ENCODE data around the gene NAA40.

Gene NAA40

DNA sequence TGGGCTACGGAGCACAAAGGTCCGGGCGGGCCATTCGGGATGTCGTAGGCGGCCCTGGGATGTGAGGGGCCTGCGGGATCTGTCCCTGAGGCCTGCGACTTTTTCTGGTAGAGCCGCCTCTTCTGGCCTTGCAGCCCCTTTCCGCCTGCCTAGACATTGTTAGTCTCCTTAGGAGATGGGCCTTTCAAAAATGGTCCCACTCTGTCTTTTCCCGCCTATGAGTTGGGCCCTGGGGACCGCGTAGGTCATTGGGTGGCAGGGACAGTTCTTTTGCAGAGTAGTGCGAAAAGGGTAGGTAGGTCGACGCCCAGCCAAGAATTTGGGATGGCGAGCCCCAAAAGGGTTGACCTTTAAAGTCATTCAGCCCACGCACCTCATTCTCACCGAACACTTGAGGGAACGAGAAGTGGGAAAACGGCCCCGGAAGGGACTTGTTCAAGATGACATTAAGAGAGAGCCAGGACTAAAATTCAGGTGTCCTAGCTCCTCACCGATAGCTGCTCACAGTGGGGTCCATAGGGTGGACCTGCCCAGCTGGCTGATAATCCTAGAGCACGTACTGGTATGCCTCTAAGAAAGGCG lies 48.2 kb downstream of the NAA40 start:
- no peak for DNase-seq (ENCODE audit: low spot score)

DNA sequence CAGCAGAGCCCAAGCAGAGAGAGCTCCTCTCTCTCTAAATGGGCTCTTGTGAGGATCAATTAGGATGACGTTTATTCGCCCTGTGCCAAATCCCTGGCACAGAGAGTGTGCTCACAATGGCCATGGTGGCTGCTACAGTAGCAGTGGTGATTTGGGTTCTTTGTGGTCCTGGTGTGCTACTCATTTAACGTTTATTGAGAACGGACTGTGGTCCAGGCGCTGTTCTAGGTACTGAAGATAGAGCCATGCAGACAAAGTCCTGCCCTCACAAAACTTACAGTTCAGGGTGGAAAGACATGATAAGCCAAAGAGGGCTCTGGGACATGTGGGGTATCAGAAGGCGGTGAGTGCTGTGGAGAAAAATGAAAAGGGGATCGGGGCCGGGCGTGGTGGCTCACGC lies 52.8 kb downstream of the NAA40 start:
- DNase-seq (ENCODE audit: low spot score) = no peak

DNA sequence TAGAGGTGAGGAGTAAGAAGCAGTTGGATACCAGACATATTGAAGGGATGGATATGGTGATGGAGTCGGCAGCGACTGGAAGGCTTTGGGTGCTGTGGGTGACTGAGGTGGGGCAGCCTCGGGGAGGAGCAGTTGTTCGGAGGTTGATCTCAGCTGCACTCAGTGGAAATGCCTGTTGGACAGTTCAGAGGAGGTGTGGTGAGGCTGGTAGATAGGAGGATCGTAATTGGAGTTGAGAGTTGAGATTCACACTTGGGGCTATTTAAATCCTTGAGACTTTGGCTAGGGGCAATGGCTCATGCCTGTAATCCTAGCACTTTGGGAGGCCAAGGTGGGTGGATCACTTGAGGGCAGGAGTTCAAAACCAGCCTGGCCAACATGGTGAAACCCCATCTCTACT lies 54.3 kb downstream of the NAA40 start:
- no peak for DNase-seq (ENCODE audit: low spot score)

- no peak for DNase-seq (ENCODE audit: low spot score)
Observed at GRCh38 chr11:63993993-63994392, 55.2 kb downstream of the NAA40 start.

- no peak for DNase-seq (ENCODE audit: low spot score)
Observed at GRCh38 chr11:63996512-63996911, 57.7 kb downstream of the NAA40 start.

- DNase-seq (ENCODE audit: low spot score) = no peak
Observed at GRCh38 chr11:63997104-63997700, 58.4 kb downstream of the NAA40 start.

GRCh38 chr11:63997801-63998337 lies 59.1 kb downstream of the NAA40 start:
- no peak for DNase-seq (ENCODE audit: low spot score)

DNA sequence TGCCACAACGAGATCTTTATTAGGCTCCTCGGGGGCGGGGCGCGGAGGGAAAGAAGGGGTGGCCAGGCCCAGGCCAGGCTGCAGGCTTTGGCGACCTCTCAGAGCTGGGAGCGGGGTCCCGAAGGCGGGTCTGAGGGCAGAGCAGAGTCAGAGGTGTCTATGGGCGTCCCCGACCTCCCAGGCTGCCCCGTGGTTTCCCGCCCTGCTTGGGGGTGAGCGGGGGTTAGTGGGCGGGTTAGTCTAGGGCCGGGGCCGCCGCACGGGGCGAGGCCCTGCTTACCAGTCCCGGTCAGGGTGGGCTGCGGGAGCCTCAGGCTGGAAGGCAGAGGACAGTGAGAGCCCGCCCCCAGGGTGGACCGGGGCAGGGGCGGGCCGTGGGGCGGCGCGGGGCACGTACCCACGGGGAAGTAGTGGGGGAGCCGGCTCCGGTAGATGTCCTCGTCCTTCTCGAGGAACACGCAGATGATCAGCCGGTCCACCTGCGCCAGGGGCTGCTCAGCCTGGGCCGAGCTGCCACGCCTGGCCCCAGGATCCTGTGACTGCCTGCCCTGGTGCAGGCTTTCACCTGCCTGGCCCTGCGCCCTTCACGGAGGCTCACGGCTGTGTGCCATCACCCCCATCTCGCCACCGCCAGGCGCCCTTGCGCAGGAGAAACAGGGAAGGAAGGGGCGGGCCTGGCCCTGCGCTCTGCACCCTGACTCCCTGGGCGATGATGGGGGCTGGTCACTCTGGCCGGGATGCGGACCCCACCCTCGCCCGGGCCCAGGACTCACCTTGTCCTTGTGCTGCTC lies 60.0 kb downstream of the NAA40 start:
- DNase-seq (ENCODE audit: low spot score) = no peak

DNA sequence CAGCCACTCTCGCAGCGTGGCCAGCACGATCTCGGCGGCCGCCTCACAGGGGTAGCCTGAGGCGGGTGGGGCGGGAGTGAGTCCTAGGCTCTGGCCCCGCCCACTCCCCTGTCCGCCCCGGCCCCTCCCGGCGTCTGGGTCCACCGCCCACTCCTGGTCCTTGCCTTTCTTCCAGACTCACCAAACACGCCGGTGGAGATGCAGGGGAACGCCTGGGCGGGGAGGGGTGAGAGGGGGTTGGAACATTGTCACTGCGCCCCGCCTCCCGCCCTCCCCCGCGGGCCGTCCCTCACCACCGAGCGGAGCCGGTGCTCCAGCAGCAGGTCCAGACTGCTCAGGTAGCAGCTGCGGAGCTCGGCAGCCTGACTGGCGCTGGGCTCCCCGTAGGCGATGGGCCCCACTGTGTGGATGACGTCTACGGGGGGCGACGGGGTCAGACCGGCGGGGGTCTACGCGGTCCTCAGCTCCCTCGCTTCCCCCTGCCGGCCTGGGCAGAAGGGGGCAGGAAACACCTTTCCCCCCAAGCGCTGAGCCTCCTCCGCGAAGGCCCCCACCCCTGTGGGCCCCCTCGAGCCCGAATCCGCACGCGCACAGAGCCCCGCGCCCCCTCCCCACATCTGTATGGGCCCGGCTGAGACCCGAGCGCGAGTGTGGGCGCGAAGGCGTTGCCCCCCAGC lies 60.7 kb downstream of the NAA40 start:
- no peak for DNase-seq (ENCODE audit: low spot score)

GRCh38 chr11:64000026-64000739 lies 61.4 kb downstream of the NAA40 start:
- peak; percentile 56 for DNase-seq (ENCODE audit: low spot score)

- no peak for DNase-seq (ENCODE audit: low spot score)
Observed at GRCh38 chr11:64000740-64001483, 62.1 kb downstream of the NAA40 start.

DNA sequence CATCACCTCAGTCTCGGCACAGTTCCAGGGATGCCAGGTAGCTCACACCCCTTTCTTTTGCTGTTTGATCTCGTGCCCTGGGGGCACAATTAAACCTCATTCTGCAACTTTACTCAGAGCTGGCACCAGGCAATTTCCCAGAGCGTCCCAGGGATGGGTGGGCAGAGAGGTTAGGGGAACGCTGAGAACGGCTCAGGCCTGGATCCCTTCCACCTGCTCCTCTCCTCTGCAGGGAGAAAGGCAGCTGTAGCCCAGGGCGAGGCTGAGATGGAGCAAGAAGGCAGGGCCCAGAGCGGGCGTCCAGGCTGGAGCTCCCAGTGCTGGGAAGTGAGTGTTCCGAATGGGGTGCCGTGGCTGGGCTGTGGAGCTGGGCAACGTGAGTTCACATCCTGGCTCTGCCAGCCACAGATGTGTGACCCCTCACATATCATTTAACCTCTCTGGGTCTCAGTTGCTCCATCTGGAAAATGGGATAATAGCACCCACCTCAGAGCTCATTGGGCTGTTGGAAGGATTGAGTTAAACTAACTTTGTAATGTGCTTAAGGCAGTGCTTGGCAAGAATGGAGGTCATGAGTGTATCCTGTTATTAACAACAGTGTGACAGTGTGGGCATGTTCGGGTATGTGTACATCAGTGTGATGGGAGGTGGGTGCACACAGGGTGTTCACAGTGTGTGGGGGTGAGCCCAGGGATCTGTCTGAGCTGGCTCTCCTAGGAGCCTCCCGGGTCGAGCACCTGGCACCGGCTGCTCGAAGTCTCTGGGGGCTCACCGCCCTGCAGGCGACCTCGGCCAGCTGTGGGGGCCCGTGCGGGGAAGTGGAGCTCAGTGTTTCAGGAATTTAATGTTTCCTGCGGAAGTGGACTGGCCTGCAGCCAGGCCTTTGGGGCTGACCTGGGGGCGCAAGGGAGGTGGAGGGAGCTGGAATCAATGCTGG lies 63.0 kb downstream of the NAA40 start:
- DNase-seq (ENCODE audit: low spot score) = no peak

DNA sequence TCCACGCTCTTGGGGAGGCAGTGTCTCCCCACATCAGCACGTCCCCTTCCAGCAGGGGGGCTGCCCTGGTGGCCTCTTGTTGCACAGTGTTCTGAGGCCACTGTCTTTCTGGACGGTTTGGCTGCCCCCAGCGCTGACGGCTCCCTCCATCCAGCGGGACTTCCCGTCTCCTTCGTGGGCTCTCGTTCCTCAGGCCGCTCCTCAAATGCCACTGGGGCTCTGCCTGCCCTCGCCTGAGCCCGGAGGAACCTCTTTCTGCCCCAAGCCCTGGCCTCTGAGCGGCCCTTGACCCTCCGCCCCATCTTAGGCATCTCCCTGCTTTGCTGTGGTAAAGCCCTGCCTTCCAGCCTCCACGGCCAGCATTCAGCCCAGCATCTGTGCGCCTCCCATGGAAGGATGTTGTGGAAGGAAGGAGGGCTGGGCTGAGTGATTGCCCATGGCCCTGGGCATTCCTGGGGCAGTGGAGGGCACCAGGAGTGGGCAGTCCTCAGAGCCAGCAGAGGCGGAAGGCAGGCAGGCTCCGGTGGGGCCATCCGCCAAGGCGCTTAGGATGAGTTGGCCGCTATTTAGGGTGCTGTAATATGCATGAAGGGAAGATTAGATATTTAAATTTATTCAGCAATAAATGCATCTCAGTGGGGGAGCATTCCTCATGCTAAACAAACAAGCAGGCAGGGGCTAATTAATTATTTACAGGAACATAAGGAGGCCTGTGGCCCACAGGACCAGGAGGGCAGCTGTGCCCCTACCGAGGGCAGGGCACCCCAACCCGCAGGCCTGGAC lies 65.2 kb downstream of the NAA40 start:
- no peak for DNase-seq (ENCODE audit: low spot score)

GRCh38 chr11:64004590-64004984 lies 65.8 kb downstream of the NAA40 start:
- DNase-seq (ENCODE audit: low spot score) = no peak

- no peak for DNase-seq (ENCODE audit: low spot score)
Observed at GRCh38 chr11:64005691-64006090, 66.9 kb downstream of the NAA40 start.

DNA sequence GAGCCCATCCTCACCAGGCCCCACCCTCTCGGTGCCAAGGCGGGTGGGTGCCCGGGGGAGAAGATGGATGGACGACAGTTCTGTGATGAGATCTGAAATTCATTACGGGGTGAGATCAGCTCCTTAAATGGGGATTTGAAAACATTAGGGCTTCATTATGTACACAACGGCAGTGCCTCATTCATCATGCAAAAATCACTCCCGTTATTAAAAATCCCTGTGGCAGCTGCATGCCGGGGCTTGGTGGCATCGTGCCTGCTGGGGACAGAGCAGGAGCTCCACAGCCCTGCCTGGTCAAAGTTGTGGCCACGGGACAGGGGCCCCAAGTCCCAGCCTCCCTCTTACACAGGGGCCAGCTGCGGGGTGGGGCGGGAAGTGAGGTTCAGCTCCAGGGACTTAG lies 67.6 kb downstream of the NAA40 start:
- DNase-seq (ENCODE audit: low spot score) = no peak
